NT2/D1 (cell line): ENCODE measurements around the gene SIK3.

ENCODE experiments used
- DNase-seq: peaks from one replicate; pipeline ENCODE4 v3.0.0-alpha.2; 2011; ENCODE audit warnings: low read depth, low spot score
- H3K27me3 ChIP-seq: 2 replicates; pipeline ENCODE4 v1.6.0; 2011; ENCODE audit warnings: mild to moderate bottlenecking; ENCODE audit not compliant: insufficient read length, insufficient read depth
- H3K36me3 ChIP-seq: 2 replicates; pipeline ENCODE4 v1.6.1; 2011; ENCODE audit warnings: mild to moderate bottlenecking, low read length, mixed read lengths; ENCODE audit not compliant: insufficient read depth, insufficient read length
- H3K4me1 ChIP-seq: 2 replicates; pipeline ENCODE4 v1.5.1; 2011; ENCODE audit not compliant: insufficient read depth, insufficient read length
- H3K4me3 ChIP-seq: 2 replicates; pipeline ENCODE4 v1.5.1; 2011; ENCODE audit warnings: low read depth; ENCODE audit not compliant: insufficient read length
- H3K9ac ChIP-seq: 2 replicates; pipeline ENCODE4 v1.6.0; 2011; ENCODE audit warnings: low read depth; ENCODE audit not compliant: insufficient read length
- H3K9me3 ChIP-seq: 2 replicates; pipeline ENCODE4 v1.5.1; 2011; ENCODE audit warnings: mild to moderate bottlenecking, low read length; ENCODE audit not compliant: insufficient read depth
- SUZ12 ChIP-seq: IDR thresholded peaks from 2 replicates; pipeline ENCODE4 v1.6.1; 2011; ENCODE audit not compliant: insufficient read length, insufficient read depth; ENCODE audit errors: extremely low read depth
- YY1 ChIP-seq: IDR thresholded peaks from 2 replicates; pipeline ENCODE4 v1.6.1; 2011; ENCODE audit not compliant: insufficient read length, insufficient read depth
- ZNF274 ChIP-seq: IDR thresholded peaks from 2 replicates; pipeline ENCODE4 v1.6.1; 2011; ENCODE audit warnings: mild to moderate bottlenecking, low read depth, low read length

SIK3 gene

DNA sequence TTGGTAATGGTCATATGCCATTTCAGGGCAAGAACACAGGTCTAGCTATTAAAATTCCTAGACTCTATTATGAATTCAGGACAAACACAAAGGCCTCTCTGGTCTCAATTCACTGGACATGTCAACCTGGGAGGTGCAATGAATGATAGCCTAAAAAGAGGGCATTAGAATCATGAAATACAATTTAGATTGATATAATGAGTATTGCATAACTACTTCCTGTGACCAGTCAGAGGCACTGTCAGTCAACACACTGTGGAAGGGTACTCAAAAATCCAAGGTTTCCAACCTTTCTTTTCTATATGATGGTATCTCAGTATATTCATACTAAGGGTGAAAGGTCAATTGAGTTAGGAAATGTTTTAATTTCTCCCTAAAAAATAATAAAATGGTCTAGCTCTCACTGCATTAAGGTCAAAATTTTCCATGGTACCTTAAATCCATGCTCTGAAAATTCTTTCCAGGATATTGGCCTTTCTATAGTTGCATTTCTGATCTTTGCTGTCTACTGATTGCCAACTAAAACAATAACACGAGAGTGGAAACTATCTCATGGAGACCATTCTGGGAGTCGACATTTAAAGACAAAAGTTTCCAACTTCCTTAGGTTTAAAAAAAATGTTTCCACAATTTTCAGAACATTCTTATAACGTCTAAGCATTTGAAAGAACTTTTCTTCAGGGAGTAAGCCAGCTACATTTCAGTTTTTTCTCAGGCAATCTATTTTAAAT is 179.1 kb downstream of the SIK3 start:
- TF ChIP-seq ZNF274 = no peak
- no peak for TF ChIP-seq SUZ12
- TF ChIP-seq YY1 = no peak
- Histone ChIP-seq H3K4me3 (no peak overlapping the region), H3K27me3 (no peaks in the 10 kb centered on the region), H3K36me3 (peaks cover 3% of the 10 kb centered on the region), H3K9me3 (no peaks in the 10 kb centered on the region), H3K4me1 (no peaks in the 10 kb centered on the region), H3K9ac (no peak overlapping the region)
- no peak for DNase-seq

DNA sequence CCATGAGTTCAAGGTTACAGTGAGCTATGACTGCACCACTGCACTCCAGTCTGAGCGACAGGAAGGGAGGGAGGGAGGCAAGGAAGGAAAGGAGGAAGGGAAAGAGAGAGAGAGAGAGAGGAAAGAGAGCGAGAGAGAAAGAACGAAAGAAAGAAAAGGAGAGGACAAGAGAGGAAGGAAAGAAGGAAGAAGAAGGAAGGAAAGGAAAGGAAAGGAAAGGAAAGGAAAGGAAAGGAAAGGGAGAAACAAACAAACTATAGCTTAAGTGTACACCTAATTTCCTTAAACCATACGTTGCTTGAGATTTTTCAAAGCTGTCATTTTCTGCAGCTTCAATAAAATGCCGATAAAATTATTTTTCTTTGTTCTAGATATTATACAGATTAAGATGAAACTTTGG is 180.6 kb downstream of the SIK3 start:
- no peaks in the 10 kb centered on the region for H3K4me1 ChIP-seq
- TF ChIP-seq SUZ12 (no peak), YY1 (no peak), ZNF274 (no peak)
- no peak for DNase-seq

GRCh38 chr11:116916886-116917285 is 181.3 kb downstream of the SIK3 start:
- H3K27me3 ChIP-seq = no peaks in the 10 kb centered on the region
- H3K4me1 ChIP-seq = no peaks in the 10 kb centered on the region
- no peak for TF ChIP-seq ZNF274
- no peak overlapping the region for H3K4me3 ChIP-seq
- H3K9ac ChIP-seq = no peak overlapping the region
- H3K36me3 ChIP-seq = peaks cover 3% of the 10 kb centered on the region
- H3K9me3 ChIP-seq = no peaks in the 10 kb centered on the region
- no peak for DNase-seq

More for the DNA sequence above, 180.6 kb downstream of the SIK3 start:
- Histone ChIP-seq H3K9me3 (no peaks in the 10 kb centered on the region), H3K4me3 (no peak overlapping the region), H3K27me3 (no peaks in the 10 kb centered on the region), H3K36me3 (peaks cover 3% of the 10 kb centered on the region), H3K9ac (no peak overlapping the region)

DNA sequence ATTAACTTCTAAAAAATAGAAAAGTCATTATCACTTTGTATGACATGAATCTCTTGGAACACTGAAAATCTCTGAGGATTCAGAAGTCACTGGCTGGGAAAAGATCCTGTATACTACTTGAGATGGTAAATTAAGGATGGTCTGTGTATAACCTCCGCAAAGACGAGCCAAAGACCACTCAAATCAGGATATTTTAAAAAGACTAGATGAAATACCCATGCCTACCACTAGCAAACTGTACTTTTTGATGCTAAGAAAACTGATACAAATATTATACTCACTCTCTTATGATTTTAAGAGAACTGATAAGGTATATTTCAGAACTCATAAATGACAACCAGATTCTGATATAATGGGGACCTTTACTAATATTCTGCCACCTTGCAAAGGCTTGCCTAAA is 182.2 kb downstream of the SIK3 start:
- Histone ChIP-seq H3K9ac (no peak overlapping the region), H3K36me3 (peaks cover 3% of the 10 kb centered on the region)

GRCh38 chr11:116913000-116913399 is 185.2 kb downstream of the SIK3 start:
- H3K9ac ChIP-seq = no peak overlapping the region
- TF ChIP-seq YY1 (no peak), ZNF274 (no peak), SUZ12 (no peak)
- H3K27me3 ChIP-seq = no peaks in the 10 kb centered on the region
- no peak for DNase-seq
- H3K9me3 ChIP-seq = no peaks in the 10 kb centered on the region
- no peak overlapping the region for H3K4me3 ChIP-seq
- H3K4me1 ChIP-seq = no peaks in the 10 kb centered on the region
- no peaks in the 10 kb centered on the region for H3K36me3 ChIP-seq

More for the DNA sequence above, 182.2 kb downstream of the SIK3 start:
- Histone ChIP-seq H3K9me3 (no peaks in the 10 kb centered on the region), H3K4me3 (no peak overlapping the region), H3K27me3 (no peaks in the 10 kb centered on the region), H3K4me1 (no peaks in the 10 kb centered on the region)
- no peak for DNase-seq
- TF ChIP-seq SUZ12 (no peak), YY1 (no peak)

DNA sequence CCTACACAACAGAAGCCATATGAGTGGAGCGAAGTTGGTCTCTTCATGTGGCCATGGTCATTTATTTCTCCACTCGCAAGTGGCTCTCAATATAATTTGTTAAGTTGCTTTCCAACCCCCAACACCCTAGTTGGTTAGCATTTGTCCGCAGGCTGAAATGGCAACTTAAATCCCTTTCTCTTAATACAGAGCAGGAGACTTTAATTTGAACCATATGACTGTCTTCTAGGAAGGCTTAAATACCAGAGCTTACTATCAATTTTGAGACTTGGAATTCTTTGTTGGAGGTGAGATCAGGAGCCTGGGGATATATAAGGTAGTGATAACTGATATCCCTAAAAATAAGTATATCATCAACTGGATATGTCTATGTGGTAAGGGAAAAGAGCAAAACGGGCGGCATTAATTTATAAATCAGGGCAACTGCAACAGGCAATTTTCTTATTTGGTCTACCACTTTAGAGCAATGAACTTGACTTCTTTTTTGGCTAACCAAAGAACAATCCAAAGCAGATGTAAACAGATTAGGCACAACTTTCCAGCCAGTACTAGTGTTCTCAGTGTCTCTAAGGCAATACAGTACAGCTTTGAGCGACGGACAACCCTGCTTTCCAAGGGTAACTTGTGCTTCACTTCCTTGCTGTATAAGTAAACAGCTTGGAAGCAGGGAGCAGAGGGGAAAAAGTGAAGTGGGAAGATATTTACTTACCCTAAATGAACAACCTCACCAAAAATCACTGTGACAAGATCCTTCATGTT is 186.1 kb downstream of the SIK3 start:
- no peak for DNase-seq
- Histone ChIP-seq H3K9me3 (no peaks in the 10 kb centered on the region), H3K4me3 (no peak overlapping the region), H3K9ac (no peak overlapping the region), H3K27me3 (no peaks in the 10 kb centered on the region), H3K4me1 (no peaks in the 10 kb centered on the region), H3K36me3 (no peaks in the 10 kb centered on the region)
- TF ChIP-seq SUZ12 (no peak), YY1 (no peak), ZNF274 (no peak)

- Histone ChIP-seq H3K36me3 (no peaks in the 10 kb centered on the region), H3K4me3 (no peak overlapping the region), H3K9ac (no peak overlapping the region), H3K4me1 (no peaks in the 10 kb centered on the region), H3K9me3 (no peaks in the 10 kb centered on the region), H3K27me3 (no peaks in the 10 kb centered on the region)
- no peak for TF ChIP-seq SUZ12
- TF ChIP-seq ZNF274 = no peak
- TF ChIP-seq YY1 = no peak
- no peak for DNase-seq
Observed at GRCh38 chr11:116910847-116911246, 187.4 kb downstream of the SIK3 start.
